Activated T-cell treated with anti-CD3 and anti-CD28 coated beads, Interleukin-2, amount 50 U/mL, for 4 hours (primary cell): ENCODE results near the gene SIT1. TPM values are rescaled to one million over a fixed set of nuclear protein-coding genes. Genes with fewer than 3 reads are reported as not detected.
"Not testable (repeated sequence)": the region's sequence is repeated elsewhere in the genome, so short reads cannot be mapped to it uniquely, and the experiment has no call there.

Experiments used
- ATAC-seq, 2 donors: fragments of 200-7000 bp; cut with Tn5 transposase; one replicate each; pipeline ENCODE4 v1.10.0; 2021
- DNase-seq: peaks from one replicate; pipeline ENCODE4 v3.0.0-alpha.2; 2020
- H3K27me3 Mint-ChIP-seq: one replicate; pipeline ENCODE4 v1.8.0; 2021; ENCODE audit warnings: low read depth, mixed read lengths
- H3K36me3 Mint-ChIP-seq: one replicate; pipeline ENCODE4 v1.8.0; 2022; ENCODE audit warnings: mixed read lengths; ENCODE audit not compliant: insufficient read depth
- H3K4me1 Mint-ChIP-seq: one replicate; pipeline ENCODE4 v1.8.0; 2021; ENCODE audit warnings: low read depth, mixed read lengths
- H3K4me3 Mint-ChIP-seq: one replicate; pipeline ENCODE4 v1.8.0; 2021; ENCODE audit warnings: mild to moderate bottlenecking, moderate library complexity, mixed read lengths
- H3K9me3 Mint-ChIP-seq: one replicate; pipeline ENCODE4 v1.8.0; 2021; ENCODE audit warnings: mixed read lengths
- total RNA-seq, 3 donors: library from RNA; stranded (reverse); gene quantifications; one replicate each; pipeline ENCODE4 v1.2.1, GENCODE V29; 2021

Gene SIT1
- total RNA-seq, 3 donors from 2014 or later, result 21.8 to 23.8 (median 22.9) TPM

DNA sequence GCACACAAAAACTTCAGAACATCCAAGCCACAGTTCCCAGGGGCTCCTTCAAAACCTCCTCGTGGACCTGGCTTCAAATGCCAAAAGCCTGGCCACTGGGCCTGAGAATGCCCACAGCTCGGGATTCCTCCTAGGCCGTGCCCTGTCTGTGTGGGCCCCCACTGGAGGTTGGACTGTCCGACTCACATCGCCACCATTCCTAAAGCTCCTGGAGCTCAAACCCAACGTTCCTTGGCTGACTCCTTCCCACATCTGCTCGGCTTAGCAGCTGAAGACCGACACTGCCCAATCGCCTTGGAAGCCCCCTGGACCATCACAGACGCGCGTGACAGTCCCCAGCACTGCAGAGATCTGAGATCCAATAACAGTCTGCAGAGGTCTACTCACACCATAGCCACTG lies 7.7 kb downstream of the SIT1 start:
- no peak for ATAC-seq
- Mint-ChIP-seq H3K9me3 (no peaks in the 10 kb centered on the region), H3K27me3 (no peaks in the 10 kb centered on the region), H3K4me1 (peaks cover 63% of the 10 kb centered on the region), H3K36me3 (peaks cover 5% of the 10 kb centered on the region), H3K4me3 (no peak overlapping the region)
- DNase-seq, result no peak

- H3K4me1 Mint-ChIP-seq, result peaks cover 65% of the 10 kb centered on the region
- not testable (repeated sequence) for DNase-seq, ATAC-seq, H3K36me3 Mint-ChIP-seq, H3K27me3 Mint-ChIP-seq, H3K9me3 Mint-ChIP-seq, H3K4me3 Mint-ChIP-seq
These were observed 9.3 kb downstream of the SIT1 start for GRCh38 chr9:35641478-35641877.

GRCh38 chr9:35640431-35640830 lies 10.3 kb downstream of the SIT1 start:
- H3K9me3 Mint-ChIP-seq, H3K4me3 Mint-ChIP-seq, H3K36me3 Mint-ChIP-seq, ATAC-seq, H3K27me3 Mint-ChIP-seq, DNase-seq: not testable (repeated sequence)
- H3K4me1 Mint-ChIP-seq, result peaks cover 67% of the 10 kb centered on the region

DNA sequence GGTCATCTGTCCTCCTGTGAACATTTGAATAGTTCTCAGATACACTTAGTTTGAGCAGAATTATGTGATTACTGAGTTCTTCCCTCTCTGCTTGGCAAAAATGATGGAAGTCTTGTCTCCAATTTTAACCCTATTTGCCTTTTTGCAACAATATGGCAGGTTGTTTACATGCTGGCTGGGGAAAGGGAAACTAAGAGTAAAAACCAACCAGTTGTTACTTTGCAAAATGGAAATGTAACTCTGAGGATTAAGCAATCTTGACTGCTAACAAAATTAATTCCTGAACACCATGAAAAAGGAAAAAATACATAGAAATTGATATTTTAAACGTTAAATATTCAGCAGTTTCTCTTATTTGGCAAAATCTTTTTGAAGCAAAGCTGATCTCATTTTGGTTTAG lies 11.1 kb downstream of the SIT1 start:
- Mint-ChIP-seq H3K27me3 (no peaks in the 10 kb centered on the region), H3K4me3 (peak overlapping the region; percentile 4), H3K36me3 (peaks cover 5% of the 10 kb centered on the region), H3K9me3 (no peaks in the 10 kb centered on the region), H3K4me1 (peaks cover 69% of the 10 kb centered on the region)
- no peak for ATAC-seq
- DNase-seq, result no peak

DNA sequence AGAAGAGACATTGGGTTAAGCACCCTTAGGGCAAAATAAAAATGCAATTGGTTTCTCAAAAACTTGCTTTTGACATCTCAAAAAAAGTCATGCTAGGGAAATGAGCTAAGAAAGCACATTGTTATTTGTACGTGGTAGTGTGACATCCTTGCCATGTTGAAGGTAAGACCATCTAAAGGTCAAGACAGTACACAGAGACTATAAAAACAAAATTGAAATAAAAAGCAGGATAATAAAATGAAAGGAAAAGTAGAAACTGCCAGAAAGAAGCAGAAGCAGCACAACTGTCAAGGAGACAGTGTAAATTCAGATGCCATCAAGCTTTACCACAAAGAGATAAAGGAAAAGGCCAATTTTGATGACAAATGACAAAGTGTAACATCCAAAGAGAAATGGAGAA lies 11.5 kb downstream of the SIT1 start:
- Mint-ChIP-seq H3K4me1 (peaks cover 67% of the 10 kb centered on the region), H3K4me3 (peak overlapping the region; percentile 4)
- not testable (repeated sequence) for H3K36me3 Mint-ChIP-seq, DNase-seq, H3K9me3 Mint-ChIP-seq, H3K27me3 Mint-ChIP-seq
- peak; percentile 50 to 63 for ATAC-seq

DNA sequence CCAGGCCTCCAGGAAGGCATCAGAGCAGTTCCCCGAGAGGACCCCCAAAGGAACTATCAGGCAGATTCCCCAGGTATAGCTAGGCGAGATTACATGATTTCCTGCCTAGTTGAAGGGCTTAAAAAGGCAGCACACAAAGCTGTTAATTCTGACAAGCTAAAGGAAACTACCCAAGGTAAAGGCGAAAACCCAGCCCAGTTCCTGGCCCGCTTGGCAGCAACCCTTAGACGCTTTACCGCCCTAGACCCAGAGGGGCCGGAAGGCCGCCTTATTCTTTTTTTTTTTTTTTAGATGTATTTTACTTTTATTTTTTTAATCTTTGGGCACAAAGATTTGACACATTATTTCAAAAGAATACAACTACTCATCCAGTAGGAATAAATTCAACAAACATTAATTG lies 12.0 kb downstream of the SIT1 start:
- not testable (repeated sequence) for H3K27me3 Mint-ChIP-seq, ATAC-seq, H3K36me3 Mint-ChIP-seq, H3K9me3 Mint-ChIP-seq, DNase-seq
- H3K4me1 Mint-ChIP-seq, result peaks cover 67% of the 10 kb centered on the region
- peak overlapping the region; percentile 48 for H3K4me3 Mint-ChIP-seq

- ATAC-seq, DNase-seq, H3K9me3 Mint-ChIP-seq, H3K36me3 Mint-ChIP-seq, H3K27me3 Mint-ChIP-seq, H3K4me3 Mint-ChIP-seq: not testable (repeated sequence)
- peaks cover 63% of the 10 kb centered on the region for H3K4me1 Mint-ChIP-seq
These were observed 13.2 kb downstream of the SIT1 start for GRCh38 chr9:35637427-35637955.

GRCh38 chr9:35636877-35637246 lies 13.9 kb downstream of the SIT1 start:
- H3K4me1 Mint-ChIP-seq, result peaks cover 63% of the 10 kb centered on the region
- H3K36me3 Mint-ChIP-seq, H3K9me3 Mint-ChIP-seq, H3K27me3 Mint-ChIP-seq, H3K4me3 Mint-ChIP-seq, ATAC-seq, DNase-seq: not testable (repeated sequence)

DNA sequence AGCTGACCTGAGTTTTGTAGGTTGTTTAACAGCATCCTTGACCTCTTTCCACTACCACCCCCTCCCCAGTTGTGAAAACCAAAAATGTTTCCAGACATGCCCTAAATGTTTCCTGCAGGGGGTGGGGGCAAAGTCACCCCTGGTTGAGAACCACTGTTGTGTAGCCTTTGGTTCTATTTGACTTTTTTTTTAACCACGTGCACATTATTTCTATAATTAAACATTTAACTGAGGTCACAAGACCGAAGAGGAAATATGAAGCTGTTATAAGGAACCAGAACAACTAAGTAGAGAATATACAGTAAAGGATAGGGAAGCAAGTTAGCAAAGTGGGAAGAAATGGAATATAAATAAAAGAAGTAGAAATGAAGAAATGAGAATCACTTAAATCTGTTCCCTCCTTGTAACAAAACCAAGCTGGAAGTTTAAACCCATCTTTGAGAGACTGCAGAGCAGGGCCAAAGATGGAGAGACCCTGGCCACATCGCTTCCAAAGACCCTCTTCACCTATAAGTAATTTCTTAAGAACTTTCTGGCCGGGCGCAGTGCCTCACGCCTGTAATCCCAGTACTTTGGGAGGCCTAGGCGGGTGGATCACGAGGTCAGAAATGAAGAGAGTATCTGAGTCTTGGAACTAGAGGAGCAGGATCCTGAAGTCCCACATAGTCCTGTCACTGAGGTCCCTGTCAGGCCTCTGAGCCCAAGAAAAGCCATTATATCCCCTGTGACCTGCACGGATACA lies 14.4 kb downstream of the SIT1 start:
- Mint-ChIP-seq H3K9me3 (no peaks in the 10 kb centered on the region), H3K36me3 (peaks cover 5% of the 10 kb centered on the region), H3K27me3 (no peaks in the 10 kb centered on the region), H3K4me3 (no peak overlapping the region), H3K4me1 (peaks cover 58% of the 10 kb centered on the region)
- DNase-seq (no peak), ATAC-seq (no peak)

- Mint-ChIP-seq H3K36me3 (peaks cover 5% of the 10 kb centered on the region), H3K9me3 (no peaks in the 10 kb centered on the region), H3K4me1 (peaks cover 55% of the 10 kb centered on the region), H3K27me3 (no peaks in the 10 kb centered on the region), H3K4me3 (no peak overlapping the region)
- no peak for DNase-seq
- no peak for ATAC-seq
These were observed 15.0 kb downstream of the SIT1 start for GRCh38 chr9:35635730-35636129.

- DNase-seq, result no peak
- Mint-ChIP-seq H3K9me3 (no peaks in the 10 kb centered on the region), H3K4me1 (peaks cover 8% of the 10 kb centered on the region), H3K36me3 (no peaks in the 10 kb centered on the region), H3K27me3 (no peaks in the 10 kb centered on the region), H3K4me3 (no peak overlapping the region)
- no peak for ATAC-seq
These were observed 21.1 kb downstream of the SIT1 start for GRCh38 chr9:35629597-35629996.

DNA sequence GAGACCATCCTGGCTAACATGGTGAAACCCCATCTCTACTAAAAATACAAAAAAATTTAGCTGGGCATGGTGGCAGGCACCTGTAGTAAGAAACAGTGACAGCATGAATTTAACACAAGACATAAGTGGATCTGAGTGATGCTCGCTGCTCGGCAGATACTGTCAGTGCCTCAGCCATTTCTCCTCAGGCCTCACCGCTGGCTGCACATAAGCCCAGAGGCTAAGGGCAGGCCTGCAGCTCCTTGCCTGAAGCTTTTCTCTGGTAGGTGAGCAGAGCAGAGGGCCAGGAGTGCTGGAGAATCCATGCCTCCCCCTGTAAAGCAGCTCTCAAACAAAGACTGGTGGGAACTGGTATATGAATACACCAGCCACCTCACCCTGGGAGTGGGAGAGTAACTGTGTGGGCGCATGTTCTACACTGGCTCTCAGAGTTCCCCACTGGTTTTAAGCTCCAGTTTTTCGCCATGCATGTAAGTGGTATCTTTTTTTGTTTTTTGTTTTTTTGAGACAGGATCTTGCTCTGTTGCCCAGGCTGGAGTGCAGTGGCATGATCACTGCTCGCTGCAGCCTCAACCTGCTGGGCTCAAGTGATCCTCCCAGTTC lies 22.2 kb downstream of the SIT1 start:
- DNase-seq (no peak), ATAC-seq (no peak)
- Mint-ChIP-seq H3K4me3 (no peak overlapping the region), H3K4me1 (peaks cover 6% of the 10 kb centered on the region), H3K36me3 (no peaks in the 10 kb centered on the region), H3K27me3 (no peaks in the 10 kb centered on the region), H3K9me3 (no peaks in the 10 kb centered on the region)

- no peaks in the 10 kb centered on the region for H3K9me3 Mint-ChIP-seq
- H3K4me3 Mint-ChIP-seq, result no peak overlapping the region
- H3K4me1 Mint-ChIP-seq, result peaks cover 6% of the 10 kb centered on the region
- DNase-seq, result no peak
- no peak for ATAC-seq
- no peaks in the 10 kb centered on the region for H3K36me3 Mint-ChIP-seq
- H3K27me3 Mint-ChIP-seq, result no peaks in the 10 kb centered on the region
These were observed 23.2 kb downstream of the SIT1 start for GRCh38 chr9:35627575-35627974.

DNA sequence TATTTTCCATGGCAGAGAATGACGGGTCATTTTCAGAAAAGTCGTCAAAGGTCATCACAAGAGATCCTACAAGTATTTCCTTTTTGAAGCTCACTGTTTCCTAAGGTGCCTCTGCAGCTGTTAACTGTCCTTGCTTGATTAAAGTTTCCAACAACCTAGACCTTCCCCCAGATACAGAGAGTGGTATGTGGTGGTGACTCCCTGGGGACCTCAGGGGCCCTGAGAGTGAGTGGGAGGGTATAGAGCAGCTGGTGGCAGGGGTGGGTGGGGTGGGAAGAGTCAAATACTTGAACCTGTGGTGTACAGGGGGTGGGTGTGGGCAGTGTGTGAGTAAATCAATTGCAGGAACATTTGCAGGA lies 31.0 kb downstream of the SIT1 start:
- H3K27me3 Mint-ChIP-seq, result no peaks in the 10 kb centered on the region
- peak overlapping the region; percentile 38 for H3K4me3 Mint-ChIP-seq
- peak; percentile 28 to 42 for ATAC-seq
- no peaks in the 10 kb centered on the region for H3K36me3 Mint-ChIP-seq
- peaks cover 52% of the 10 kb centered on the region for H3K4me1 Mint-ChIP-seq
- no peaks in the 10 kb centered on the region for H3K9me3 Mint-ChIP-seq
- DNase-seq, result no peak
